Measurements from ENCODE around the gene SLC5A6.

- TF ChIP-seq CTCF (IDR thresholded peaks at IDR 0.05) (no peak), EZH2 (IDR thresholded peaks at IDR 0.05; ENCODE audit: borderline replicate concordance, insufficient read depth, low read depth, low read length, poor library complexity, severe bottlenecking) (no peak)
Measured at GRCh38 chr2:27236626-27237025, 24.6 kb upstream of the SLC5A6 start.

All from B cell (primary cell).